H1 (cell line): ENCODE measurements around the gene GKN2. TPM values are rescaled to one million over a fixed set of nuclear protein-coding genes. Genes with fewer than 3 reads are reported as not detected.

Experiments used
- CTCF ChIA-PET: fragments of 300-600 bp; sonication (Branson Sonifier 250); formaldehyde crosslinking; loops from one replicate; lab custom pipeline; 2021; ENCODE audit not compliant: partially characterized antibody; lab: Charles Lee
- POLR2A ChIA-PET: fragments of 300-600 bp; sonication (Branson Sonifier 250); formaldehyde crosslinking; loops from one replicate; lab custom pipeline; 2021; ENCODE audit warnings: inconsistent platforms; ENCODE audit not compliant: partially characterized antibody; lab: Charles Lee
- DNase-seq, 2 experiments: peaks; one replicate each; pipeline versions ENCODE4 v3.0.0 to v3.0.0-alpha.2; 2010 to 2022; ENCODE audit warnings: low spot score in 2 of 2, low read depth in 1 of 2, mixed read lengths in 1 of 2
- FAIRE-seq: peaks from 2 replicates; lab custom pipeline; 2011; peaks lifted over from hg19 to GRCh38; lab: Jason Lieb, UNC
- H2AFZ ChIP-seq: 2 replicates; pipeline ENCODE4 v1.8.1; 2012; ENCODE audit warnings: low read length, inconsistent platforms
- H2AK5ac ChIP-seq: 2 replicates; pipeline ENCODE4 v1.6.1; 2013; ENCODE audit warnings: low read depth, low read length
- H2BK120ac ChIP-seq: replicated peaks from 2 replicates; pipeline ENCODE3; 2013; ENCODE audit warnings: low read depth, low read length, inconsistent platforms
- H2BK12ac ChIP-seq: 2 replicates; pipeline ENCODE4 v1.6.1; 2013; ENCODE audit warnings: low read depth, low read length
- H2BK15ac ChIP-seq: 2 replicates; pipeline ENCODE4 v1.6.1; 2013; ENCODE audit warnings: low read length
- H2BK20ac ChIP-seq: 2 replicates; pipeline ENCODE4 v1.6.1; 2013; ENCODE audit warnings: low read length
- H2BK5ac ChIP-seq: 2 replicates; pipeline ENCODE4 v1.6.1; 2013; ENCODE audit warnings: low read depth, low read length
- H3K14ac ChIP-seq: 2 replicates; pipeline ENCODE4 v1.6.1; 2013; ENCODE audit warnings: inconsistent platforms; ENCODE audit not compliant: insufficient read length
- H3K18ac ChIP-seq: 2 replicates; pipeline ENCODE4 v1.6.1; 2013; ENCODE audit warnings: low read length; ENCODE audit errors: extremely low read depth
- H3K23ac ChIP-seq: 2 replicates; pipeline ENCODE4 v1.6.1; 2013; ENCODE audit warnings: inconsistent platforms; ENCODE audit not compliant: insufficient read length
- H3K23me2 ChIP-seq: 2 replicates; pipeline ENCODE4 v1.6.1; 2013; ENCODE audit warnings: low read depth, low read length
- H3K27ac ChIP-seq: 2 replicates; pipeline ENCODE4 v1.6.1; 2011; ENCODE audit warnings: low read depth, low read length, inconsistent platforms
- H3K27me3 ChIP-seq, 4 experiments: replicated peaks in 1 of 4; 1 replicate in 1 of 4; 2 replicates in 3 of 4; pipeline versions ENCODE4 v1.6.1 to v1.8.1; 2011 to 2013; ENCODE audit warnings: low read length in 3 of 4, mild to moderate bottlenecking in 3 of 4, inconsistent platforms in 2 of 4, mixed read lengths in 2 of 4, moderate library complexity in 1 of 4; ENCODE audit not compliant: control insufficient read depth in 3 of 4, insufficient read depth in 3 of 4; ENCODE audit errors: extremely low read depth in 1 of 4
- H3K36me3 ChIP-seq, 4 experiments: 2 replicates each; pipeline versions ENCODE4 v1.6.1 to v1.8.1; 2011 to 2013; ENCODE audit warnings: mild to moderate bottlenecking in 4 of 4, low read length in 3 of 4, moderate library complexity in 2 of 4, control low read depth in 1 of 4, inconsistent platforms in 1 of 4; ENCODE audit not compliant: insufficient read depth in 4 of 4, control insufficient read depth in 2 of 4
- H3K4ac ChIP-seq: replicated peaks from 2 replicates; pipeline ENCODE3; 2013; ENCODE audit warnings: low read length, low read depth, mixed read lengths, inconsistent platforms; ENCODE audit not compliant: insufficient read length
- H3K4me1 ChIP-seq, 4 experiments: replicated peaks in 1 of 4; 1 replicate in 1 of 4; 2 replicates in 3 of 4; pipeline versions ENCODE4 v1.6.1 to v1.8.1; 2011 to 2013; ENCODE audit warnings: low read length in 3 of 4, inconsistent platforms in 2 of 4, mixed read lengths in 1 of 4; ENCODE audit not compliant: insufficient read depth in 4 of 4, control insufficient read depth in 3 of 4
- H3K4me2 ChIP-seq, 2 experiments: 2 replicates each; pipeline versions ENCODE4 v1.6.1 to v1.8.1; 2011 to 2013; ENCODE audit warnings: low read depth in 2 of 2, low read length in 2 of 2, control low read depth in 1 of 2, inconsistent platforms in 1 of 2, mild to moderate bottlenecking in 1 of 2; ENCODE audit not compliant: insufficient read depth in 1 of 2
- H3K4me3 ChIP-seq, 4 experiments: fragments of 200-600, 300-600 bp in 1 of 4; sonication (generic), shearing (Covaris generic), sonication (Bioruptor Twin) in 1 of 4; 2 replicates each; pipeline versions ENCODE4 v1.5.1 to v1.8.1; 2011 to 2016; ENCODE audit warnings: low read length in 4 of 4, low read depth in 3 of 4, control low read depth in 2 of 4, inconsistent platforms in 2 of 4, mild to moderate bottlenecking in 2 of 4, mixed read lengths in 1 of 4, moderate library complexity in 1 of 4; ENCODE audit not compliant: insufficient read depth in 2 of 4; ENCODE audit errors: extremely low read depth in 1 of 4
- H3K56ac ChIP-seq: replicated peaks from 2 replicates; pipeline ENCODE3; 2013; ENCODE audit warnings: low read depth, mild to moderate bottlenecking, mixed read lengths, low read length, inconsistent platforms; ENCODE audit not compliant: insufficient read length
- H3K79me1 ChIP-seq: 2 replicates; pipeline ENCODE4 v1.6.1; 2013; ENCODE audit warnings: low read depth, low read length, control low read depth
- H3K79me2 ChIP-seq, 2 experiments: 2 replicates each; pipeline versions ENCODE4 v1.6.1 to v1.8.1; 2012 to 2013; ENCODE audit warnings: low read length in 2 of 2, mild to moderate bottlenecking in 2 of 2, inconsistent platforms in 1 of 2; ENCODE audit not compliant: insufficient read depth in 2 of 2, control insufficient read depth in 1 of 2
- H3K9ac ChIP-seq, 4 experiments: replicated peaks in 1 of 4; 1 replicate in 1 of 4; 2 replicates in 3 of 4; pipeline versions ENCODE4 v1.6.1 to v1.8.1; 2011 to 2013; ENCODE audit warnings: low read depth in 3 of 4, low read length in 3 of 4, control low read depth in 2 of 4, mild to moderate bottlenecking in 2 of 4, moderate library complexity in 2 of 4, inconsistent platforms in 1 of 4; ENCODE audit errors: extremely low read depth in 1 of 4
- H3K9me3 ChIP-seq, 2 experiments: 2 replicates each; pipeline versions ENCODE4 v1.6.1 to v1.8.1; 2012 to 2013; ENCODE audit warnings: mild to moderate bottlenecking in 2 of 2, moderate library complexity in 2 of 2, control low read depth in 1 of 2, inconsistent platforms in 1 of 2, low read depth in 1 of 2, low read length in 1 of 2, mixed read lengths in 1 of 2; ENCODE audit not compliant: insufficient read depth in 2 of 2
- H4K20me1 ChIP-seq, 2 experiments: replicated peaks in 1 of 2; 2 replicates each; pipeline versions ENCODE3 to v1.8.1; 2011 to 2013; ENCODE audit warnings: inconsistent platforms in 2 of 2, low read length in 2 of 2, mild to moderate bottlenecking in 1 of 2; ENCODE audit not compliant: insufficient read depth in 2 of 2, control insufficient read depth in 1 of 2
- H4K5ac ChIP-seq: 2 replicates; pipeline ENCODE4 v1.6.1; 2013; ENCODE audit warnings: low read length, low read depth, mixed read lengths, inconsistent platforms; ENCODE audit not compliant: insufficient read length
- H4K8ac ChIP-seq: 2 replicates; pipeline ENCODE4 v1.8.0; 2013; ENCODE audit warnings: mild to moderate bottlenecking, moderate library complexity, low read length, inconsistent platforms; ENCODE audit not compliant: insufficient read depth; ENCODE audit errors: extremely low read depth
- H4K91ac ChIP-seq: replicated peaks from 2 replicates; pipeline ENCODE3; 2013; ENCODE audit warnings: low read length, mixed read lengths, inconsistent platforms; ENCODE audit not compliant: insufficient read length
- ASH2L ChIP-seq: fragments of 200-600, 300-600 bp; sonication (generic); IDR thresholded peaks from one replicate; pipeline ENCODE4 v1.7.1; 2017; ENCODE audit warnings: low read length
- BACH1 ChIP-seq: IDR thresholded peaks from 2 replicates; pipeline ENCODE4 v1.6.1; 2012; ENCODE audit warnings: low read length, improper control_type of control experiment
- BRCA1 ChIP-seq: IDR thresholded peaks from 2 replicates; pipeline ENCODE4 v1.6.1; 2012; ENCODE audit warnings: low read depth, low read length, improper control_type of control experiment
- CHD2 ChIP-seq: IDR thresholded peaks from 2 replicates; pipeline ENCODE4 v1.6.1; 2012; ENCODE audit warnings: low read length, improper control_type of control experiment
- EZH2 ChIP-seq: fragments of 200-600 bp; sonication (generic); IDR thresholded peaks from 2 replicates; pipeline ENCODE4 v1.7.1; 2012; ENCODE audit warnings: low read depth, mild to moderate bottlenecking, moderate library complexity, low read length, inconsistent platforms; ENCODE audit not compliant: severe bottlenecking
- GABPA ChIP-seq: IDR thresholded peaks from 2 replicates; pipeline ENCODE4 v1.6.1; 2011; ENCODE audit warnings: mild to moderate bottlenecking, low read length, moderate library complexity, borderline replicate concordance; ENCODE audit not compliant: insufficient read depth
- HDAC2 ChIP-seq, 2 experiments: fragments of 300-600 bp in 1 of 2; sonication (generic) in 1 of 2; IDR thresholded peaks; 2 replicates each; pipeline ENCODE4 v1.6.1; 2011 to 2012; ENCODE audit warnings: low read depth in 2 of 2, low read length in 2 of 2, mild to moderate bottlenecking in 2 of 2, moderate library complexity in 2 of 2, borderline replicate concordance in 1 of 2, inconsistent platforms in 1 of 2
- JUN ChIP-seq: IDR thresholded peaks from 2 replicates; pipeline ENCODE4 v1.6.1; 2011; ENCODE audit warnings: low read depth, mild to moderate bottlenecking, improper control_type of control experiment, low read length
- KDM1A ChIP-seq: fragments of 200-600, 300-600 bp; sonication (generic); IDR thresholded peaks from 2 replicates; pipeline ENCODE4 v1.7.1; 2016; ENCODE audit warnings: mild to moderate bottlenecking, low read length, borderline replicate concordance
- KDM5A ChIP-seq: fragments of 200-600 bp; IDR thresholded peaks from 2 replicates; pipeline ENCODE4 v1.7.1; 2012; ENCODE audit warnings: mild to moderate bottlenecking, low read length, inconsistent platforms, mixed read lengths
- MAFK ChIP-seq: IDR thresholded peaks from 2 replicates; pipeline ENCODE4 v1.6.1; 2012; ENCODE audit warnings: low read depth, mild to moderate bottlenecking, improper control_type of control experiment, low read length
- POLR2AphosphoS5 ChIP-seq: IDR thresholded peaks from 2 replicates; pipeline ENCODE4 v1.6.1; 2011; ENCODE audit warnings: low read depth, low read length
- RXRA ChIP-seq: IDR thresholded peaks from 2 replicates; pipeline ENCODE4 v1.6.1; 2011; ENCODE audit warnings: low read depth, mild to moderate bottlenecking, low read length, moderate library complexity; ENCODE audit not compliant: insufficient read depth
- SIN3A ChIP-seq, 2 experiments: IDR thresholded peaks in 1 of 2; conservative IDR thresholded peaks in 1 of 2; 2 replicates each; pipeline ENCODE4 v1.6.1; 2011 to 2012; ENCODE audit warnings: low read length in 2 of 2, improper control_type of control experiment in 1 of 2, low read depth in 1 of 2, mild to moderate bottlenecking in 1 of 2
- TBP ChIP-seq: IDR thresholded peaks from 2 replicates; pipeline ENCODE4 v1.6.1; 2011; ENCODE audit warnings: low read depth, low read length, improper control_type of control experiment
- WGBS, 2 experiments: shearing (Covaris generic) in 1 of 2; methylation state at CpG; one replicate each; pipeline versions ENCODE4 v1.1.6 to v1.1.7; 2013 to 2015; ENCODE audit warnings: low lambda C conversion rate in 2 of 2, mixed read lengths in 2 of 2, inconsistent platforms in 1 of 2, low coverage in 1 of 2, missing lambda C conversion rate in 1 of 2; ENCODE audit not compliant: insufficient replicate concordance in 2 of 2, insufficient coverage in 1 of 2, insufficient read length in 1 of 2; ENCODE audit errors: extremely low coverage in 1 of 2, missing lambda C conversion rate in 1 of 2; 5-methylcytosine and 5-hydroxymethylcytosine counted together
- polyA plus RNA-seq, 7 experiments: library from polyadenylated mRNA; depleted of rRNA in 3 of 7; stranded (reverse) in 5 of 7; unstranded in 2 of 7; fragments of >200 nt in 5 of 7; fragments of 200-250 nt in 2 of 7; gene quantifications; 1 replicate in 5 of 7; 2 replicates in 1 of 7; 4 replicates in 1 of 7; pipeline versions ENCODE4 v1.2.1 to v1.2.3, GENCODE V29; 2011 to 2013; ENCODE audit warnings: missing spikeins in 2 of 7, mixed read lengths in 2 of 7
- total RNA-seq: library from RNA; stranded (reverse); fragmentation: NEBNext Ultra II Directional; extraction: Animal tissue kit (Norgen Biotek cat#: 25700); gene quantifications from 2 replicates; pipeline ENCODE4 v1.2.1, GENCODE V29; 2021

The GKN2 gene
- total and polyA plus RNA-seq, 2 of the 8 experiments (the other 6 are each of a cell fraction or from before 2014, with no cell fraction given) = not detected

GRCh38 chr2:68940369-68940768, 12.3 kb downstream of the GKN2 start:
- H3K56ac ChIP-seq = no peak overlapping the region
- POLR2A ChIA-PET = no interaction called here
- H3K27me3 ChIP-seq = no peaks in the 10 kb centered on the region
- H3K36me3 ChIP-seq = no peaks in the 10 kb centered on the region
- H3K9ac ChIP-seq = no peak overlapping the region
- H2BK15ac ChIP-seq = no peak overlapping the region
- H4K91ac ChIP-seq = no peak overlapping the region
- H4K5ac ChIP-seq = no peak overlapping the region
- H2BK120ac ChIP-seq = no peak overlapping the region
- no peak overlapping the region for H3K18ac ChIP-seq
- no peak overlapping the region for H2AFZ ChIP-seq
- peaks cover 0 to 6% (median 5%) of the 10 kb centered on the region in 4 experiments; a peak in 3 of 7 replicates for H3K4me1 ChIP-seq
- H2BK20ac ChIP-seq = no peak overlapping the region
- FAIRE-seq = no peak
- 79% methylated on average over 1 of the region's 1 CpG; no CpG with 5 or more reads in 1 of the 2 experiments for WGBS, 2 experiments
- H3K23ac ChIP-seq = no peak overlapping the region
- no peak overlapping the region for H2AK5ac ChIP-seq
- CTCF ChIA-PET = interaction anchor here (0.7 to 1.3 kb wide), 2 partner anchors 9 to 104 kb away, joined by 3 read pairs; no protein-coding TSS in a partner anchor
- H3K79me1 ChIP-seq = no peaks in the 10 kb centered on the region
- H4K8ac ChIP-seq = no peak overlapping the region
- no peak overlapping the region for H3K14ac ChIP-seq
- H3K4ac ChIP-seq = no peak overlapping the region
- no peak overlapping the region for H3K4me2 ChIP-seq
- no peak overlapping the region for H2BK5ac ChIP-seq
- DNase-seq = no peak
- no peaks in the 10 kb centered on the region for H4K20me1 ChIP-seq
- H3K4me3 ChIP-seq = no peak overlapping the region
- H3K9me3 ChIP-seq = no peaks in the 10 kb centered on the region; a peak in 1 of 4 replicates
- no peaks in the 10 kb centered on the region for H3K79me2 ChIP-seq
- H3K27ac ChIP-seq = no peak overlapping the region
- H3K23me2 ChIP-seq = peaks cover 4% of the 10 kb centered on the region; the same call in 1 of the 2 replicates
- no peak overlapping the region for H2BK12ac ChIP-seq
- TF ChIP-seq BRCA1 (no peak), ASH2L (no peak), MAFK (no peak), JUN (no peak), BACH1 (no peak), RXRA (no peak), TBP (no peak), POLR2AphosphoS5 (no peak), KDM1A (no peak), EZH2 (no peak), HDAC2 (IDR thresholded peaks at IDR 0.05; ENCODE audit: borderline replicate concordance in 1 of 2, low read depth in 2 of 2, low read length in 2 of 2) (no peak), GABPA (no peak), SIN3A (conservative IDR thresholded peaks at IDR 0.05 in 1 of 2, IDR thresholded peaks at IDR 0.05 in 1 of 2; ENCODE audit: low read depth in 1 of 2, low read length in 2 of 2) (no peak), KDM5A (no peak), CHD2 (no peak)
